ENCODE measurements around the gene TIAM2. TPM values are rescaled to one million over a fixed set of nuclear protein-coding genes. Genes with fewer than 3 reads are reported as not detected.

The TIAM2 gene
- total RNA-seq, 4 donors from 2014 or later = 4.2 to 12.7 (median 7.5) TPM

DNA sequence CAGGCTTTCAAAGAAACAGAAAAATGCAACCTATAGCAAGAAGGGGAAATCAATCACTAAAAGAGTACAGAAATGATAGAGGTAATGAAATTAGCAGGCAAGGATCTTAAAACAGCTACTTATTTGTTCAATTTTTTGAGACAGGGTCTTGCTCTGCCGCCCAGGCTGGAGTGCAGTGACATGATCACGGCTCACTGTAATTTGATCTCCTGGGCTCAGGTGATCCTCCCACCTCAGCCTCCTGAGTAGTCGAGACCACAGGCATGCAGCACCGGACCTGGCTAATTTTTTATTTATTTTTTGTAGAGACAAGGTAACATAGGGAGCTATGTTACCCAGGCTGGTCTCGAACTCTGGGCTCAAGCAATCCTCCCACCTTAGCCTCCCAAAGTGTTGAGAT lies 297.6 kb downstream of the TIAM2 start:
- no peak overlapping the region for H3K27ac ChIP-seq
- TF ChIP-seq POLR2AphosphoS5 (IDR thresholded peaks at IDR 0.05) = no peak
- no peak for TF ChIP-seq EP300 (IDR thresholded peaks at IDR 0.05; ENCODE audit: low read depth)
- TF ChIP-seq POLR2A (IDR thresholded peaks at IDR 0.05) = no peak
- TF ChIP-seq, protein P1, sequence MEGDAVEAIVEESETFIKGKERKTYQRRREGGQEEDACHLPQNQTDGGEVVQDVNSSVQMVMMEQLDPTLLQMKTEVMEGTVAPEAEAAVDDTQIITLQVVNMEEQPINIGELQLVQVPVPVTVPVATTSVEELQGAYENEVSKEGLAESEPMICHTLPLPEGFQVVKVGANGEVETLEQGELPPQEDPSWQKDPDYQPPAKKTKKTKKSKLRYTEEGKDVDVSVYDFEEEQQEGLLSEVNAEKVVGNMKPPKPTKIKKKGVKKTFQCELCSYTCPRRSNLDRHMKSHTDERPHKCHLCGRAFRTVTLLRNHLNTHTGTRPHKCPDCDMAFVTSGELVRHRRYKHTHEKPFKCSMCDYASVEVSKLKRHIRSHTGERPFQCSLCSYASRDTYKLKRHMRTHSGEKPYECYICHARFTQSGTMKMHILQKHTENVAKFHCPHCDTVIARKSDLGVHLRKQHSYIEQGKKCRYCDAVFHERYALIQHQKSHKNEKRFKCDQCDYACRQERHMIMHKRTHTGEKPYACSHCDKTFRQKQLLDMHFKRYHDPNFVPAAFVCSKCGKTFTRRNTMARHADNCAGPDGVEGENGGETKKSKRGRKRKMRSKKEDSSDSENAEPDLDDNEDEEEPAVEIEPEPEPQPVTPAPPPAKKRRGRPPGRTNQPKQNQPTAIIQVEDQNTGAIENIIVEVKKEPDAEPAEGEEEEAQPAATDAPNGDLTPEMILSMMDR (IDR thresholded peaks at IDR 0.05) = no peak
- intact Hi-C loops (cut with DNase I; ENCODE audit: low total_unique reads) = no loop called here
- no peak for DNase-seq
- no peaks in the 10 kb centered on the region for H3K27me3 ChIP-seq
- H3K9me3 ChIP-seq = no peaks in the 10 kb centered on the region
- in situ Hi-C loops (cut with MboI; ENCODE audit: low pct_ligation_motif_present in 1 of 4, low pct_unique_long_range_greater_than_20kb in 1 of 4, low sequenced_read_pairs in 3 of 4) = loop anchor here in 1 of 4 donors (25.0 kb wide), 1 partner anchor 580 kb away; no protein-coding TSS in a partner anchor
- no peaks in the 10 kb centered on the region for H3K4me1 ChIP-seq
- H3K36me3 ChIP-seq = peaks cover 0 to 20% (median 10%) of the 10 kb centered on the region in 4 donors
- WGBS, 2 donors (ENCODE audit: low coverage in 1 of 2) = 67 to 80% methylated on average over 4 to 5 of the region's 5 CpGs
- no peak overlapping the region for H3K4me3 ChIP-seq

DNA sequence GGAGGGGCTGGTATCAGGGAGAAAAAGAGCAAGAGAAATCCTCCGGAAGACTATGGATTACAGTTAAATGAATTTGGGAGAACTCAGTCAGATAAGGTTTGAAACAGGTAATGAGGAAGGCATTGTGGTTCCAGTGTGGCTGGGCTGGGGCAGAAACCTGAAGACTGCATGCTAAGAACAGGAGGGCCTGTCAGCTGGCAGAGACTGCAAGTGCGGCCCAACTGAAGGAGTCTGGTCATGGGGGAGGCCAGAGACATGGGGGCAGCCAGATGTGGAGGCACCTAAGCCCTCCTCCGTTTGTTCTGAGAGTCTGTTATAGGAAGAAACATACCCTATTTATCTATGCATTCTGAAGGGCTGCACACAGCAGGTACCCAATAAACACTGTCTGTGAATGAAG lies 302.6 kb downstream of the TIAM2 start:
- intact Hi-C loops (cut with DNase I; ENCODE audit: low total_unique reads) (no loop called here), in situ Hi-C loops (cut with MboI; ENCODE audit: low pct_ligation_motif_present in 1 of 4, low pct_unique_long_range_greater_than_20kb in 1 of 4, low sequenced_read_pairs in 3 of 4) (loop anchor here in 1 of 4 donors (25.0 kb wide), 1 partner anchor 585 kb away; no protein-coding TSS in a partner anchor)
- no peak for DNase-seq

DNA sequence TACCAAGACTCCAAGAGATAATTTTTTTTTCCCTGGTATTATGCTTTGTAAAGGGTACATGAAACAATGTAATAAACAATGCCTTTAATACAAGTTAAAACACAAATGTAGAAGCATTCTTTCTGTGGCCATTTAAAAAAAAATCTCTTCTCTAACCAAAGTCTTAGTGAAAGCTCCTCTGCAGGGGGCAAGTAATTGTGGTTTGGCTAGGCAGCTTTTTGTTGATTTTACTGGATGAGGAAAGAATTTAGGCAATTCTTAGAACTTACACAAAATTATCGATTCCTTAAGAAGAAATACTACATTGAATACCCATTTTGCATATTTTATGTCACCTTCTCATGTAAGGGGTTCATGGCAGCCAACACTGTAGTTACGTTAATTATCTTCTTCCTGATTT lies 306.8 kb downstream of the TIAM2 start:
- intact Hi-C loops (cut with DNase I; ENCODE audit: low total_unique reads) = no loop called here
- in situ Hi-C loops (cut with MboI; ENCODE audit: low pct_ligation_motif_present in 1 of 4, low pct_unique_long_range_greater_than_20kb in 1 of 4, low sequenced_read_pairs in 3 of 4) = no loop called here

More for the DNA sequence above, 302.6 kb downstream of the TIAM2 start:
- Histone ChIP-seq H3K4me3 (no peak overlapping the region), H3K9me3 (no peaks in the 10 kb centered on the region), H3K27me3 (no peaks in the 10 kb centered on the region), H3K36me3 (peaks cover 0 to 27% (median 5%) of the 10 kb centered on the region in 4 donors), H3K27ac (no peak overlapping the region), H3K4me1 (no peaks in the 10 kb centered on the region)
- 96 to 100% methylated on average over 1 to 3 of the region's 3 CpGs for WGBS, 2 donors (ENCODE audit: low coverage in 1 of 2)
- TF ChIP-seq EP300 (IDR thresholded peaks at IDR 0.05; ENCODE audit: low read depth) (no peak), POLR2AphosphoS5 (IDR thresholded peaks at IDR 0.05) (no peak), POLR2A (IDR thresholded peaks at IDR 0.05) (no peak)
- TF ChIP-seq, protein P1 (IDR thresholded peaks at IDR 0.05) = no peak

DNA sequence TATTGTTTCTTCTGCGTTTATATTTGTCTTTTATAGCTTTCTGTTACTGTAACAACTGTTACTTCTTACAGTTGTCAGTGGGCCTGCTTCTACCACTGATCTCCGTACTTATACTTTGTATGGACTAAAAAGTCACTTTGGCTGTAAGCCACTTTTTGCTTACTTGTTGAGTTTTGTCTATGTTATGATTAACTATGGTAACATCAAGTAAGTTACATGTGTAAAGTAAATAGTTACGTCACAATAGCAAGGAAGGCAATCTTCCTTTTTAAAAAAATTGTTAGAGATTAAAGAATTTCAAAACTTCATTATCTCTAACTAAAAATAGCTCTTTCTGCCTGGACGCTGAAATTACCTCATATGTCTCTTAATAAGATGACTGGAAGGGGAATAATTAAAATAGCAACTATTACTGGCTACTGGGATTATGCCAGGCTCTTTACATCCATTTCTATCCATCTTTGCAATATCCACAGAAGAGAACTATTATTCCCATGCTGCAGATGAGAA lies 308.3 kb downstream of the TIAM2 start:
- TF ChIP-seq POLR2AphosphoS5 (IDR thresholded peaks at IDR 0.05) = no peak
- TF ChIP-seq, protein P1 (IDR thresholded peaks at IDR 0.05) = no peak
- TF ChIP-seq POLR2A (IDR thresholded peaks at IDR 0.05) = no peak
- TF ChIP-seq EP300 (IDR thresholded peaks at IDR 0.05; ENCODE audit: low read depth) = no peak
- Histone ChIP-seq H3K27ac (no peak overlapping the region), H3K27me3 (no peaks in the 10 kb centered on the region), H3K4me3 (no peak overlapping the region), H3K9me3 (no peaks in the 10 kb centered on the region), H3K36me3 (peaks cover 0 to 18% (median 0%) of the 10 kb centered on the region in 4 donors), H3K4me1 (no peaks in the 10 kb centered on the region)
- in situ Hi-C loops (cut with MboI; ENCODE audit: low pct_ligation_motif_present in 1 of 4, low pct_unique_long_range_greater_than_20kb in 1 of 4, low sequenced_read_pairs in 3 of 4) (no loop called here), intact Hi-C loops (cut with DNase I; ENCODE audit: low total_unique reads) (no loop called here)
- 66 to 71% methylated on average over 4 of the region's 4 CpGs for WGBS, 2 donors (ENCODE audit: low coverage in 1 of 2)
- DNase-seq = no peak

More for the DNA sequence above, 306.8 kb downstream of the TIAM2 start:
- Histone ChIP-seq H3K4me3 (no peak overlapping the region), H3K4me1 (no peaks in the 10 kb centered on the region), H3K27me3 (no peaks in the 10 kb centered on the region), H3K9me3 (no peaks in the 10 kb centered on the region), H3K36me3 (peaks cover 0 to 23% (median 5%) of the 10 kb centered on the region in 4 donors), H3K27ac (no peak overlapping the region)
- 89 to 100% methylated on average over 2 of the region's 2 CpGs for WGBS, 2 donors (ENCODE audit: low coverage in 1 of 2)
- DNase-seq = no peak
- TF ChIP-seq, protein P1 (IDR thresholded peaks at IDR 0.05) = no peak
- TF ChIP-seq POLR2AphosphoS5 (IDR thresholded peaks at IDR 0.05) (no peak), POLR2A (IDR thresholded peaks at IDR 0.05) (no peak)

Data from transverse colon (tissue), 4 donors.